Measurements from ENCODE around the gene AKNA. TPM values are rescaled to one million over a fixed set of nuclear protein-coding genes. Genes with fewer than 3 reads are reported as not detected.

The AKNA gene, protein sequence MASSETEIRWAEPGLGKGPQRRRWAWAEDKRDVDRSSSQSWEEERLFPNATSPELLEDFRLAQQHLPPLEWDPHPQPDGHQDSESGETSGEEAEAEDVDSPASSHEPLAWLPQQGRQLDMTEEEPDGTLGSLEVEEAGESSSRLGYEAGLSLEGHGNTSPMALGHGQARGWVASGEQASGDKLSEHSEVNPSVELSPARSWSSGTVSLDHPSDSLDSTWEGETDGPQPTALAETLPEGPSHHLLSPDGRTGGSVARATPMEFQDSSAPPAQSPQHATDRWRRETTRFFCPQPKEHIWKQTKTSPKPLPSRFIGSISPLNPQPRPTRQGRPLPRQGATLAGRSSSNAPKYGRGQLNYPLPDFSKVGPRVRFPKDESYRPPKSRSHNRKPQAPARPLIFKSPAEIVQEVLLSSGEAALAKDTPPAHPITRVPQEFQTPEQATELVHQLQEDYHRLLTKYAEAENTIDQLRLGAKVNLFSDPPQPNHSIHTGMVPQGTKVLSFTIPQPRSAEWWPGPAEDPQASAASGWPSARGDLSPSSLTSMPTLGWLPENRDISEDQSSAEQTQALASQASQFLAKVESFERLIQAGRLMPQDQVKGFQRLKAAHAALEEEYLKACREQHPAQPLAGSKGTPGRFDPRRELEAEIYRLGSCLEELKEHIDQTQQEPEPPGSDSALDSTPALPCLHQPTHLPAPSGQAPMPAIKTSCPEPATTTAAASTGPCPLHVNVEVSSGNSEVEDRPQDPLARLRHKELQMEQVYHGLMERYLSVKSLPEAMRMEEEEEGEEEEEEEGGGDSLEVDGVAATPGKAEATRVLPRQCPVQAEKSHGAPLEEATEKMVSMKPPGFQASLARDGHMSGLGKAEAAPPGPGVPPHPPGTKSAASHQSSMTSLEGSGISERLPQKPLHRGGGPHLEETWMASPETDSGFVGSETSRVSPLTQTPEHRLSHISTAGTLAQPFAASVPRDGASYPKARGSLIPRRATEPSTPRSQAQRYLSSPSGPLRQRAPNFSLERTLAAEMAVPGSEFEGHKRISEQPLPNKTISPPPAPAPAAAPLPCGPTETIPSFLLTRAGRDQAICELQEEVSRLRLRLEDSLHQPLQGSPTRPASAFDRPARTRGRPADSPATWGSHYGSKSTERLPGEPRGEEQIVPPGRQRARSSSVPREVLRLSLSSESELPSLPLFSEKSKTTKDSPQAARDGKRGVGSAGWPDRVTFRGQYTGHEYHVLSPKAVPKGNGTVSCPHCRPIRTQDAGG (N-terminal part only)
- 0.70 and 0.84 TPM in 2 replicates for polyA plus RNA-seq (2012; rRNA removed)
- polyA plus RNA-seq (2012; cell fraction: cytosol; rRNA removed) = 0.28 and 0.55 TPM in 2 replicates
- 2.4 and 3.0 TPM in 2 replicates for polyA plus RNA-seq (2012; cell fraction: nucleus; rRNA removed)

DNA sequence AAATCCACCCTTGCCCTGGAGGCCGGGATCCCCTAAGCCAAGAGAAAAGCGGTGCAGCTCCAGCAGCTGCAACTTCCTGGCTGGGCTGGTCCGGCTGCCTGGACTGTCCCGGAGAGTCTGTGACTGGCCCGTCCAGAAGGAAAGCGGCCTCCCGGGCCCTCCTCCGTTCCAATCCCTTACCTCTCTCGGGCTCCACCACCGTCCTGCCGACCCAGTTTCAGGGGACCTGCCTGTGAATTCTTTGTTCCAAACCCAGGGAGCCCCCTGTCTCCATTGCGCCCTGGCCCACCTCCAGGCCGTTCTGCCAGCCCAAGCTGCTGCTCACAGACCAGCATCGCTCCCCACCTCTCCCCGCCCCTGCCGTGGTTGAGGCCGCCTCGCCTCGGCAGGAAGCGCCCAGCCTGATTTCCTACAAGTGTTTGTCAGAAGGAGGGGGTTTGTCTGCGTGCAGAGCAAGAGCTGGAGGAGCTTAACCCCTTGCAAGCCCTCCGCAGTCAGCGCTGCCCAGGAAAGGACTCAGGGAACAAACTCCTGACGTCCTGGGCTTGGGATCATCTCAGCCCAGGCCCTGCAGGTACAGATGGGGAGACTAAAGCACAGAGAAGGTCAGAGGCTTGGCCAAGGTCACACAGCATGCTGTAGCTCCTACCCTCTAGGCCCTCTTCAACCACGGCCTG lies at the start of gene AKNA:
AKNA (minus strand) TSS at position 303 of the 677 bp plus-strand sequence. CDS start 6,649 bp downstream, outside the sequence.
- Histone ChIP-seq H3K4me1 (ENCODE audit: control insufficient read depth in 1 of 2, insufficient read depth in 2 of 2, low read depth in 1 of 2, low read length in 1 of 2) (peaks cover 11 to 14% of the 10 kb centered on the region in 2 experiments; a peak in 3 of 4 replicates), H3K27me3 (ENCODE audit: insufficient read depth) (no peaks in the 10 kb centered on the region), H3K4me3 (ENCODE audit: low read depth in 2 of 2, low read length in 1 of 2) (no peak within 1 kb of the TSS), H3F3A (replicated peaks; ENCODE audit: insufficient read depth) (peaks cover 3% of the 10 kb centered on the region), H3K4me2 (no peak within 1 kb of the TSS), H3K27ac (ENCODE audit: low read depth in 2 of 2, low read length in 1 of 2) (no peak within 1 kb of the TSS), H3K9me2 (no peaks in the 10 kb centered on the region), H2AFZ (ENCODE audit: low read depth) (no peak within 1 kb of the TSS), H3K9ac (no peak within 1 kb of the TSS), H3K9me3 (no peaks in the 10 kb centered on the region), H3K36me3 (replicated peaks in 1 of 2; ENCODE audit: control insufficient read depth in 1 of 2, insufficient read depth in 2 of 2, low read length in 1 of 2) (no peaks in the 10 kb centered on the region), H4K20me1 (ENCODE audit: insufficient read depth) (no peaks in the 10 kb centered on the region), H3K79me2 (ENCODE audit: insufficient read depth) (no peaks in the 10 kb centered on the region)
- TF ChIP-seq IRF3 (IDR thresholded peaks at IDR 0.05; ENCODE audit: low read depth, low read length) (no peak), SMC3 (IDR thresholded peaks at IDR 0.05; ENCODE audit: low read depth, low read length) (no peak), MEF2A (IDR thresholded peaks at IDR 0.05; ENCODE audit: borderline replicate concordance, low read depth) (no peak), FOXJ3 (CRISPR knock-in tag; IDR thresholded peaks at IDR 0.05) (no peak), POLR2AphosphoS5 (IDR thresholded peaks at IDR 0.05; ENCODE audit: low read depth, low read length) (no peak)
- ChIA-PET POLR2A (no interaction called here), CTCF (interaction anchor here (1.1 to 2.7 kb wide), 4 partner anchors 9 to 49 kb away, joined by 3 to 12 read pairs (median 4); no protein-coding TSS in a partner anchor)
- DNase-seq = no peak
- 84% methylated on average over 20 of the region's 25 CpGs for WGBS (ENCODE audit: low lambda C conversion rate)

DNA sequence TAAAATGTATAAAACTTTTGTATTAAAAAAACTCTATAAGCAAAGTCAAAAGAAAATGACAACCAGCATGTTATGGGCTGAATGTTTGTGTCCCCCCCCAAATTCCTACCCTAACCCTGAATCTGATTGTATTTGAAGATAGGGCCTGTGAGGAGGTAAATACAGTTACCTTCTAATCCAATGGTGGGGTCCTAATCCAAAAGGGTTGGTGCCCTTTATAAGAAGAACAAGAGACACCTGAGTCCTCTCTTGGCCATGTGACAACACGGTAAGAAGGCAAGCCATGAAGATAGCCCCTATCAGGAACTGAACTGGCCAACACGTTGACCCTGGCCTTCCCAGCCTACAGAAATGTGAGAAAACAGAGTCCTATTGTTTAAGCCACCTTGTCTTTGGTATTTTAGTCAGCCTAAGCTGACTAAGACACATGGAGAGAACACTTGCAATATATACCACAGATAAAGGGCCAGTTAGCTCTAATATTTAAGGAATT lies 49.7 kb upstream of the AKNA start:
- WGBS (ENCODE audit: low lambda C conversion rate) = 55% methylated on average over 2 of the region's 2 CpGs
- H3K79me2 ChIP-seq (ENCODE audit: insufficient read depth) = no peaks in the 10 kb centered on the region
- H2AFZ ChIP-seq (ENCODE audit: low read depth) = no peak overlapping the region
- H3K4me2 ChIP-seq = no peak overlapping the region
- no peaks in the 10 kb centered on the region for H4K20me1 ChIP-seq (ENCODE audit: insufficient read depth)
- no peak overlapping the region for H3K4me3 ChIP-seq (ENCODE audit: low read depth in 2 of 2, low read length in 1 of 2)
- no peaks in the 10 kb centered on the region for H3K9me3 ChIP-seq
- H3K36me3 ChIP-seq (replicated peaks in 1 of 2; ENCODE audit: control insufficient read depth in 1 of 2, insufficient read depth in 2 of 2, low read length in 1 of 2) = no peaks in the 10 kb centered on the region
- no peaks in the 10 kb centered on the region for H3F3A ChIP-seq (replicated peaks; ENCODE audit: insufficient read depth)
- CTCF ChIA-PET = interaction anchor here (0.9 to 6.2 kb wide), 3 partner anchors 31 to 216 kb away, joined by 3 to 72 read pairs (median 4); no protein-coding TSS in a partner anchor
- no peak overlapping the region for H3K27ac ChIP-seq (ENCODE audit: low read depth in 2 of 2, low read length in 1 of 2)
- H3K27me3 ChIP-seq (ENCODE audit: insufficient read depth) = no peaks in the 10 kb centered on the region
- no peak for DNase-seq
- H3K9ac ChIP-seq = no peak overlapping the region
- TF ChIP-seq CHD2 (IDR thresholded peaks at IDR 0.05; ENCODE audit: low read length, partially characterized antibody) = no peak
- TF ChIP-seq RCOR1 (IDR thresholded peaks at IDR 0.05; ENCODE audit: low read length) = no peak
- no peak for TF ChIP-seq MEF2A (IDR thresholded peaks at IDR 0.05; ENCODE audit: borderline replicate concordance, low read depth)
- TF ChIP-seq, protein P1, sequence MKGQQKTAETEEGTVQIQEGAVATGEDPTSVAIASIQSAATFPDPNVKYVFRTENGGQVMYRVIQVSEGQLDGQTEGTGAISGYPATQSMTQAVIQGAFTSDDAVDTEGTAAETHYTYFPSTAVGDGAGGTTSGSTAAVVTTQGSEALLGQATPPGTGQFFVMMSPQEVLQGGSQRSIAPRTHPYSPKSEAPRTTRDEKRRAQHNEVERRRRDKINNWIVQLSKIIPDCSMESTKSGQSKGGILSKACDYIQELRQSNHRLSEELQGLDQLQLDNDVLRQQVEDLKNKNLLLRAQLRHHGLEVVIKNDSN (IDR thresholded peaks at IDR 0.05; ENCODE audit: borderline replicate concordance, low read depth) = no peak
- TF ChIP-seq CTCF (IDR thresholded peaks at IDR 0.05) = no peak
- no peak for TF ChIP-seq MAX (IDR thresholded peaks at IDR 0.05; ENCODE audit: low read depth)
- no peaks in the 10 kb centered on the region for H3K4me1 ChIP-seq (ENCODE audit: control insufficient read depth in 1 of 2, insufficient read depth in 2 of 2, low read depth in 1 of 2, low read length in 1 of 2)
- H3K9me2 ChIP-seq = no peaks in the 10 kb centered on the region
- POLR2A ChIA-PET = no interaction called here
